ENCODE data around the gene PKMYT1. TPM values are rescaled to one million over a fixed set of nuclear protein-coding genes. Genes with fewer than 3 reads are reported as not detected.

PKMYT1 gene
- total RNA-seq, 6 experiments from 2014 or later = 21.1 to 40.8 (median 36.7) TPM

GRCh38 chr16:2938206-2938605, 42.0 kb downstream of the PKMYT1 start:
- peaks cover 2% of the 10 kb centered on the region for H3K27me3 Mint-ChIP-seq (ENCODE audit: insufficient read depth)
- DNase-seq = no peak
- H3K9me3 Mint-ChIP-seq = no peaks in the 10 kb centered on the region
- no peak for TF ChIP-seq CTCF (IDR thresholded peaks at IDR 0.05)
- no peak overlapping the region for H3K27ac Mint-ChIP-seq
- no peak overlapping the region for H3K4me3 Mint-ChIP-seq
- H3K4me1 Mint-ChIP-seq (ENCODE audit: low read depth) = no peaks in the 10 kb centered on the region
- H3K36me3 Mint-ChIP-seq (ENCODE audit: low read depth) = peaks cover 12% of the 10 kb centered on the region

- H3K36me3 Mint-ChIP-seq (ENCODE audit: low read depth) = peaks cover 9% of the 10 kb centered on the region
- H3K27ac Mint-ChIP-seq = no peak overlapping the region
- peaks cover 2% of the 10 kb centered on the region for H3K27me3 Mint-ChIP-seq (ENCODE audit: insufficient read depth)
- no peak for DNase-seq
- no peaks in the 10 kb centered on the region for H3K9me3 Mint-ChIP-seq
- no peak for TF ChIP-seq CTCF (IDR thresholded peaks at IDR 0.05)
- no peaks in the 10 kb centered on the region for H3K4me1 Mint-ChIP-seq (ENCODE audit: low read depth)
- H3K4me3 Mint-ChIP-seq = no peak overlapping the region
These were observed 43.1 kb downstream of the PKMYT1 start for GRCh38 chr16:2937170-2937569.

GRCh38 chr16:2936436-2937011, 43.7 kb downstream of the PKMYT1 start:
- no peak for DNase-seq
- Mint-ChIP-seq H3K4me1 (ENCODE audit: low read depth) (no peaks in the 10 kb centered on the region), H3K4me3 (no peak overlapping the region), H3K36me3 (ENCODE audit: low read depth) (peaks cover 9% of the 10 kb centered on the region), H3K27me3 (ENCODE audit: insufficient read depth) (peaks cover 2% of the 10 kb centered on the region), H3K9me3 (no peaks in the 10 kb centered on the region), H3K27ac (no peak overlapping the region)
- no peak for TF ChIP-seq CTCF (IDR thresholded peaks at IDR 0.05)

- DNase-seq = no peak
- H3K4me1 Mint-ChIP-seq (ENCODE audit: low read depth) = no peaks in the 10 kb centered on the region
- peaks cover 1% of the 10 kb centered on the region; the same call in 1 of the 2 replicates for H3K36me3 Mint-ChIP-seq (ENCODE audit: low read depth)
- TF ChIP-seq CTCF (IDR thresholded peaks at IDR 0.05) = no peak
- no peaks in the 10 kb centered on the region; the same call in 1 of the 2 replicates for H3K27me3 Mint-ChIP-seq (ENCODE audit: insufficient read depth)
- H3K9me3 Mint-ChIP-seq = no peaks in the 10 kb centered on the region
- H3K4me3 Mint-ChIP-seq = no peak overlapping the region
- H3K27ac Mint-ChIP-seq = no peak overlapping the region
These were observed 45.8 kb downstream of the PKMYT1 start for GRCh38 chr16:2934450-2934849.

- H3K27ac Mint-ChIP-seq = no peak overlapping the region
- DNase-seq = no peak
These were observed 46.5 kb downstream of the PKMYT1 start for GRCh38 chr16:2933701-2934100.

More at GRCh38 chr16:2933701-2934100, 46.5 kb downstream of the PKMYT1 start:
- no peaks in the 10 kb centered on the region; the same call in 1 of the 2 replicates for H3K27me3 Mint-ChIP-seq (ENCODE audit: insufficient read depth)
- no peaks in the 10 kb centered on the region for H3K4me1 Mint-ChIP-seq (ENCODE audit: low read depth)
- no peaks in the 10 kb centered on the region for H3K36me3 Mint-ChIP-seq (ENCODE audit: low read depth)
- no peak overlapping the region for H3K4me3 Mint-ChIP-seq
- TF ChIP-seq CTCF (IDR thresholded peaks at IDR 0.05) = no peak
- no peaks in the 10 kb centered on the region for H3K9me3 Mint-ChIP-seq

Data from HFFc6 (cell line).